HG03039 (cell line): ENCODE data around the gene DSC3.
"Not testable (repeated sequence)": the region's sequence is repeated elsewhere in the genome, so short reads cannot be mapped to it uniquely, and the experiment has no call there.

Source experiments
- ATAC-seq: cut with Tn5 transposase; IDR thresholded peaks from one replicate; pipeline ENCODE4 v1.9.1; 2021; ENCODE audit warnings: mild to moderate bottlenecking, moderate library complexity; ENCODE audit not compliant: unreplicated experiment

Gene DSC3

DNA sequence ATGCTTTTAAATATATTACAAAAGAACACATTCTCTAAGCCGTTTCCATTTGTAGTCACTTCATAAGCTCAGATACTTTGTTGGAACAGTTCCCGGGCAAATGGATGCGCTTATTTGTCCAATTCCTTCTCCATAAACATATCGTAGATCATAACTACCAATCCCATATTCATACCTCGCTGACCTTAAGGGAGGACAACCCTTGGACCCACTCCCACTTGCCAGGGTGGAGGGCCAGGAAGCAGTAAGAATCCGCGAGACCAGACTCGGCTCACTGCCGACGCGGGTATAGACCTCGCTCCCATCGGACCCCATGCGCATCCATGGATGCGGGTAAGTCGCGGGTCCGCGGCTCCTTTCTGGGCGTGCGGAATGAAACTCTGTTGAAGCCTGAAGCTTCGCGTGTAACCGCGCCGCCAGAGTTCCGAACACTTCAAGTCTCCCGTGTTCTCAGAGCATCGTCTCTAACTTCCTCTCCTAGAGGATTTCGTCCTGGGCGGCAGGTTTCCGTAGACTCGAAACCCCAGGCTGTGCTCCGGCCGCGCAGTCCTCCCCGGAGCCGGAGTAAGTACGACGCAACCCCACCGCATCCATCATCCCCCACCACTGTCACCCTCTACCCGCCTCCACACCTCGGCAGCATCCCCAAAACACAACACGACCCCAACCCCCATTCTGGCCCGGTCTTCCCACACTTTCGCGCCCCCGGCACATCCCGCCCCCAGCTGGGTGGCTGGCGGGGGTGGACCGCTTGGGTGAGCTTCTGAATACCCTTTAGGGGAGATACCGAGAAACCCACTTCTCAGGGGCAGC, 1.1 kb downstream of the DSC3 start:
- ATAC-seq = no peak

DNA sequence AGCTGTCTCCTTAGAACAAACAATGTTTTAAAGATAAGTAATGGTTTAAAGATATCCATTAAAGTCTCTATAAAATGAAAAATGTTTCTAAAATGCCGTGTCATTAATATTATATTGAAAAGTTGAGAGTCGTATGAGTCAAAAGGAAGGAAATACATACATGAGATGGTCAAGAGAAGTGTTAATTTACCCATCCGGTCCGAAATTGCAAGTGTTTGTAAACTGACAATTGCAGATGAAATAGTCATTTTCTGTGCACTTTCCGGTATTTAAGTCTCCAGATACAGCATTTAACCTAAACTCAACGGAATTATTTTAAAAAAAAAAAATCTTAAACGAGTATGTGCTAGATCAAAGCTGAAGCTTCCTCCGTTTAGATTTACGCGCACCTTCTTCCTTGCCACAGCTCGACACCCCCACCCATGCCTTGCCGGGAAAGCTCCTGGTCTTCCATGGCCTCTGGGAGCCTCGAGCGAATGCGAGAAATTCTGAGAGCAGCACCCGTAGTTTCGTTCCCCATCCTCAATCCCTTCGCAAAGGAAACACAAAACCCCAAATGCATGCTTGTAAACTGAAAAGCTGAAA, 1.8 kb downstream of the DSC3 start:
- ATAC-seq = no peak

- no peak for ATAC-seq
These were observed 3.1 kb downstream of the DSC3 start for GRCh38 chr18:31039426-31039825.

GRCh38 chr18:31037686-31038085, 4.9 kb downstream of the DSC3 start:
- ATAC-seq = not testable (repeated sequence)

DNA sequence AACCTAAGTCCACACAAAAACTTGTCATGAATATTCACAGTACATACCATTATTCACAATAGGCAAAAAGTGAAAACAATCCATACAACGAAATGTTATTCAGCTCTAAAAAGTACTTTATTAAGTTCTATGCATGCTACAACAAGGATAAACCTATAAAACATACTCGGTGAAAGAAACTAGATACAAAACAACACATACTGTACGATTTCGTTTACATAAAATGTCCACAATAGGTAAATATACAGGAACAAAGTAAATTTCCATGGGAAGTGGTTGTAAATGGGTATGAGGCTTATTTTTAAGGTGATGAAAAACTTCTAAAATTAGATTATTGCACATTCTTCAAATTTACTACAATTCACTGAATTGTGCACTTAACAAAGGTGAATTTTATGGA, 8.0 kb downstream of the DSC3 start:
- no peak for ATAC-seq

GRCh38 chr18:31030574-31031278, 11.8 kb downstream of the DSC3 start:
- no peak for ATAC-seq

DNA sequence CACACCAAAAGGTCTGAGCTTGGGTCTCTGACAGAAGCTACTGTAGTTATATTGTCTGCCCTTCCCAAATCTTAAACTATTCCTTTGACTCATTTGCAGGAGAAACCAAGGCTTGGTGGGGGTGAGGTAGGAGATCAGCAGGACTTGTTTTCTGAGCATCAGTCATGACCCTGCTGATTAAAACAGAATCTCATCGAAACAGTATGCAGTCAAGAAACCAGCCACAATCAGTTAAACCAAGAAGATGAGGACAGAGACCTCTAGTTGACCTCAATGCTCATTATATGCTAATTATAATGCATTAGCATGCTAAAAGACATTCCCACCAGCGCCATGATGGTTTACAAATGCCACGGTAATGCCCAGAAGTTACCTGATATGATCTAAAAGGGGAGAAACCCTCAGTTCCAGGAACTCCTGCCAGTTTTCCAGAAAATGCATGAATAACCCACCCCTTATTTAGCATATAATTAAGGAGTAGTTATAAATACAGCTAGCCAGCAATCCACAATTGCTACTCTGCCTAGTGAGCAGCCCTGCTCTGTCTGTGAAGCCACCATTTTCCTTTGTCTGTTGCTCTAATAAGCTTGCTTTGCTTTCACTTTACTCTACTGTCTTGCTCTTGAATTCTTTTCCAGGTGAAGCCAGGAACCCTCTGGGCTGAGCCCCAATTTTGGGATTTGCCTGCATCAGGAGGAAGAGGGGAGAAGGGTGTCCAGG, 26.7 kb downstream of the DSC3 start:
- ATAC-seq = no peak

GRCh38 chr18:31011455-31011854, 31.1 kb downstream of the DSC3 start:
- ATAC-seq = not testable (repeated sequence)

DNA sequence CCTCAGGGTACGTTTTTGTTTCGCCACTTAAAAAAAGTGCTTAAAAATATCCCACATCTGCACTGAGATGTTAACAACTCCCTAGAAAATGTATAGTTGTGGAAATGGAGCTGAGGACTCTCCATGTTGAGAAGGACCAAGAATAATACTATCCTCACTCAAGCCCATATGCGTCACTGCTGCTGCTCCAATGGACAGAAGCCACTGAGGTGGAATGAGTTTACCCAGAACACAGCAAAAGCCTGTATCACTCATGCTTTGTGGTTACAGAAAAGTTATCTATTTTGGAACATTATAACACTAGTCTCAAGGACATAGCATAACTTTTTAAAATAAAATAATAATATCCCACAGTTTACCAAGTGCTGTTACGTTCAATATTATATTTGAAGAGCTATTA, 31.9 kb downstream of the DSC3 start:
- ATAC-seq = no peak

- no peak for ATAC-seq
These were observed 42.5 kb downstream of the DSC3 start for GRCh38 chr18:30999887-31000628.

- no peak for ATAC-seq
These were observed 43.4 kb downstream of the DSC3 start for GRCh38 chr18:30999186-30999585.

GRCh38 chr18:30997223-30997622, 45.3 kb downstream of the DSC3 start:
- ATAC-seq = no peak

GRCh38 chr18:30992231-30992630, 50.3 kb downstream of the DSC3 start:
- no peak for ATAC-seq

GRCh38 chr18:30991397-30991796, 51.1 kb downstream of the DSC3 start:
- no peak for ATAC-seq

DNA sequence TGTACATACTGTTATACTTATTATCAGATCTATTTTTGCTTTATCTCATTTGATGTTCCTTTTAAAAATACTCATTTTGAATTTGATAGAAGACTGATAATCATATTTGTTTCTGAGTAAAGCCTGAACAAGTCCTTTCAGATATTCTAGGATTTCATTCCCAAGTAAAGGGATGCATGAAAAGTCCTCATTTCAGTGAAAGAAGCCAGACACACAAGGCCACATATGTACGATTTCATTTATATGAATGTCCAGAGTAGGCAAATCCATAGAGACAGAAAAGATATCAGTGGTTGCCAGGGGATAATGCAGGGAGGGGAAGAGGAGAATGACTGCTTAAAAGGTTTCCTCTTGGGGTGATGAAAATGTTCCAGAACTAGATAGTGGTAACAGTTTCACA, 53.4 kb downstream of the DSC3 start:
- no peak for ATAC-seq

GRCh38 chr18:30988440-30988839, 54.1 kb downstream of the DSC3 start:
- ATAC-seq = no peak

DNA sequence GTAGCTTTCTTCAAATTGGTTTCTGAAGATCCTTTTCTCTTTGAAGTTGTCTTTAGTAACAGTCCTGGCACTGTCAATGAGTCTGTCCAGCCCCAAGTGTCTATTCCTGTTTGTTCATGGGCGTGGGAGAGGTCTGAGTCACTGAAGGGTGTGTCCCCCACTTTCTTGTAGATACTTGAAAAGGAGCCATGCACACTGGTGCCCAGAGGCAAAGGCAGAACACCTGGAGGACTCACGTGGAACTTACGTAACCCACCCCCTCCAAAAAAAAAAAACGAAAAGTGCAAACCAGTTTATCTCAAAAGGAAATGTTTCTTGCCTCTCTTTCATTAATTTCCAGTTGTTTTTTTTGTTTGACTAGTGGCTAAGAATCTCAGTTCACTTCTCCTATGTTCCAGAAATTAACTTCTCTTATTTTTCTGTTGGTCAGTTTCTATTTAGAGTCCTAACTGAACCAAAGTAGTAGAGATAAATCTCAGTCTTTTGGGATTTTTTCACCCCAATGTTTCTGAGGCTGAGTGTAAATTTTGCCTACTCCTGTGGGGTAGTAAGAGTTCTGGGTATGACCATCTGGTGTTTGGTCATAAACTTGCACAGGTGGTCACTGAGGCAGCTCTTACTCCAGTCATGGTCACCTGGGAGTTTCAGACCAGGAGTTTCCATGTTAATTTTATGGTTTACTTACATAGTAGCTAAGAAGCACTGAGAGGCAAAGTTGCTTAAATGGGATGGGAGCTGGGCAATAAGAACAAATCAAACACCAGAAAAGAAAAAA, 54.9 kb downstream of the DSC3 start:
- ATAC-seq = no peak

DNA sequence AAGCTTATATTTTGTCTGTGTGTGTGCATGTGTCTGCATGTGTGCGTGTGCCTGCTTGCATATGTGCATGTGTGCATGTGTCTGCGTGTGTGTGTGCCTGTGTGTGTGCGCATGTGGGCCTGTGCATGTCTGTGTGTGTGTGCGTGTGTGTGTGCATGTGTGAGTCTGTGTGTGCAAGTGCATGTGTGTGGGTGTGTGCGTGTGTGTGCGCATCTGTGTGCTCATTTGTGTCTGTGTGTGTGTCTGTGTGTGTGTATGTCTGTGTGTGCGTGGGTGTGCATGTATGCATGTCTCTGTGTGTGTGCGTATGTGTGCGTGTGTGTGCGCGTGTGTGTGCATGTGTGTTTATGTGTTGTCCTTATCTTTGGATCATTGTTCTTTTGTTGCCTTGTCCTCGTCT, 56.8 kb downstream of the DSC3 start:
- ATAC-seq = no peak

DNA sequence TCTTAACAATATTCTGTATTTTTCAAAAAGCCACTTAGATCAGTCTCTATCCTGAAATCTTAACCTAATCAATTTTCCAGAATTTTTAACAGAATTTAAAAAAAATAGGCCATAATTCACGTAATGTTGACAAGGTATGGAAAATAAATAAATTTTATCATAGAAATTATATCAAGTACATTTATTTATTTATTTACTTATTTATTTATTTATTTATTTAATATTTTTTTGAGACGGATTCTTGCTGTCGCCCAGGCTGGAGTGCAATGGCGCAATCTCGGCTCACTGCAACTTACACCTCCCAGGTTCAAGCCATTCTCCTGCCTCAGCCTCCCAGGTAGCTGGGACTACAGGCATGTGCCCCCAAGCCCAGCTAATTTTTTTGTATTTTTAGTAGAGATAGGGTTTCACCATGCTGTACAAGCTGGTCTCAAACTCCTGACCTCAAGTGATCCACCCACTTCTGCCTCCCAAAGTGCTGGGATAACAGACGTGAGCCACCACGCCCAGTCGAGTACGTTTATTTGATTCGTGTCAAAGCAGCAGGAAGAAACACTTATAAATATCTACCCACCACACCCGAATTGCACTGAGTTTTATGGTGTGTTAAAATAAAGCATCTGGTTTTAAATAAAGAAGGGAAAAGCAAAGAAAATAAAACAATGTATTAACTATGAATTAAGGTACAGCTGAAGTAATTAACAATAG, 60.1 kb downstream of the DSC3 start:
- no peak for ATAC-seq
